Central memory CD8-positive, alpha-beta T cell (primary cell): ENCODE data around the gene GRIK5.

ENCODE experiments used
- ATAC-seq: fragments of 150-1000 bp; cut with Tn5 transposase; replicated peaks from 2 replicates; pipeline ENCODE4 v1.10.0; 2022; ENCODE audit warnings: mild to moderate bottlenecking, moderate FRiP score, moderate number of reproducible peaks; ENCODE audit not compliant: poor library complexity, severe bottlenecking; ENCODE audit errors: extremely low read depth
- DNase-seq, 2 donors: peaks; one replicate each; pipeline ENCODE4 v3.0.0; 2021; ENCODE audit warnings: low spot score in 2 of 2
- H3K27ac Mint-ChIP-seq: one replicate; pipeline ENCODE4 v1.8.0; 2022; ENCODE audit warnings: low read depth, mild to moderate bottlenecking, moderate library complexity, mixed read lengths
- H3K27me3 Mint-ChIP-seq: one replicate; pipeline ENCODE4 v1.8.0; 2022; ENCODE audit warnings: mixed read lengths
- H3K36me3 Mint-ChIP-seq: one replicate; pipeline ENCODE4 v1.8.0; 2022; ENCODE audit warnings: mild to moderate bottlenecking, moderate library complexity, mixed read lengths; ENCODE audit not compliant: insufficient read depth
- H3K4me1 Mint-ChIP-seq: one replicate; pipeline ENCODE4 v1.8.0; 2022; ENCODE audit warnings: mixed read lengths
- H3K4me3 Mint-ChIP-seq: one replicate; pipeline ENCODE4 v1.8.0; 2022; ENCODE audit warnings: mild to moderate bottlenecking, moderate library complexity, mixed read lengths
- H3K9me3 Mint-ChIP-seq: one replicate; pipeline ENCODE4 v1.8.0; 2022; ENCODE audit warnings: mixed read lengths

The GRIK5 gene

DNA sequence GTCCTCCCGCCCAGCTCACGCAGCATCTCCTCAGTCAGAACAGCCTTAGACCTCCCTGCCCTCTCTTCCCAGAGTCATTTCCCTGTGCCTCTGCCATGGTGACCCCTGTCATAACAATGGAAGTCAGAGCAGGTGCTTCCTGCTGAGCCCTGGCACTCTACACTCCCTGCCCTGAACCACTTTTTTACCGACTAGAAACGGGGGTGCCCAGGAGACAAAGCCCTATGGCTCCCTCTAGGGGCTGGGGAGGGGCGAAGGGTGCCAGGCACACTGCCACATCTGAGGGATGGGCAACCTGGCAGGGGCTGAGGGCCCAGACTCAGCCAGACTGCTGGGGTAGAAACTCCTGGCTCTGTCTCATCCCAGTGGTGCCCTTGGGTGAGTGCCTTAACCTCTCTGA lies 22.3 kb upstream of the GRIK5 start:
- Mint-ChIP-seq H3K4me3 (no peak overlapping the region), H3K27ac (peak overlapping the region; percentile 29), H3K4me1 (peaks cover 20% of the 10 kb centered on the region), H3K36me3 (peaks cover 17% of the 10 kb centered on the region), H3K9me3 (no peaks in the 10 kb centered on the region), H3K27me3 (no peaks in the 10 kb centered on the region)
- DNase-seq (no peak), ATAC-seq (peak; percentile 49)

GRCh38 chr19:42091742-42092141 lies 21.7 kb upstream of the GRIK5 start:
- H3K27me3 Mint-ChIP-seq = no peaks in the 10 kb centered on the region
- peaks cover 20% of the 10 kb centered on the region for H3K4me1 Mint-ChIP-seq
- H3K36me3 Mint-ChIP-seq = peaks cover 12% of the 10 kb centered on the region
- H3K27ac Mint-ChIP-seq = no peak overlapping the region
- ATAC-seq = no peak
- H3K4me3 Mint-ChIP-seq = no peak overlapping the region
- no peak for DNase-seq
- no peaks in the 10 kb centered on the region for H3K9me3 Mint-ChIP-seq

DNA sequence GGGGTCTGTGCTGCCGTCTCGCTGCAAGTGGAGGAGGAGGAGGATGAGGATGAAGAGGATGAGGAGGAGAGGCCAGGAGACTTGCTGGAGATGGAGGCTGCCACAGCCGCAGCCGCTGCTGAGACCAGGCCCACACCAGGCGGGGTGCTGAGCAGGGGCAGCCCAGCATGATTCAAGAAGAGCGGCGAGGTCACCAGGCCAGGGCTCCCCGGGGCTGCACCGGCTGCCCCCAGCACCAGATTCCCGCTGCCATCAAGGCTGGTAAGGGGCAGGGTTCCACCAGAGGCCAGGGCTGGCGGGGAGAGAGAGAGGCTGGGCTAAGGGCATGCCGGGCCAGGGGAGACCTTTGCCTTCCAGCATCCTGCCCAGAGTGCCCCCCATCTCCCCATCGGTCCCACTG lies 21.3 kb upstream of the GRIK5 start:
- H3K4me1 Mint-ChIP-seq = peaks cover 20% of the 10 kb centered on the region
- ATAC-seq = no peak
- peaks cover 10% of the 10 kb centered on the region for H3K36me3 Mint-ChIP-seq
- no peaks in the 10 kb centered on the region for H3K9me3 Mint-ChIP-seq
- no peak for DNase-seq
- peak overlapping the region; percentile 94 for H3K27ac Mint-ChIP-seq
- H3K27me3 Mint-ChIP-seq = no peaks in the 10 kb centered on the region
- H3K4me3 Mint-ChIP-seq = no peak overlapping the region

DNA sequence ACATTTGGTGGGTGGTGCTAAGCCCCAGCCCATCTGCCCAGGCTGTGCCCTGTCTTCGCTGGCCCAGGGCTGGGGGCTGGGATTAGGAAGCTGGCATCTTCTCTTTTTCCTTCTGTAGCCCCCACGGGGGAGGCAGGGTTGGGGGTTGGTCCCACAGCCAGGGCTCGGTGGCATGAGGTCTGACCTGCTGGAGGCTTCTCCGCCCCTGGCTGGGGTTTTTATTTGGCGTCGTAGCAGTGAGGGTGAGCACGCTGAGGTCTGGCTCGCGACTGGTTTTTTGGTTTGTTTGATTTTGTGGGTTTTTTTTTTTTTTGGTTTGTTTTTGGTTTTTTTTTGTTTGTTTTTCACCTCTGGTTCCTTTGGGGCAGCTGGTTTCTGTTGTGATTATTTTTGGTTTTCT lies 20.7 kb upstream of the GRIK5 start:
- no peak for DNase-seq
- Mint-ChIP-seq H3K9me3 (no peaks in the 10 kb centered on the region), H3K36me3 (peaks cover 10% of the 10 kb centered on the region), H3K27ac (peak overlapping the region; percentile 94), H3K4me1 (peaks cover 20% of the 10 kb centered on the region), H3K27me3 (no peaks in the 10 kb centered on the region), H3K4me3 (peak overlapping the region; percentile 46)
- peak; percentile 54 for ATAC-seq

DNA sequence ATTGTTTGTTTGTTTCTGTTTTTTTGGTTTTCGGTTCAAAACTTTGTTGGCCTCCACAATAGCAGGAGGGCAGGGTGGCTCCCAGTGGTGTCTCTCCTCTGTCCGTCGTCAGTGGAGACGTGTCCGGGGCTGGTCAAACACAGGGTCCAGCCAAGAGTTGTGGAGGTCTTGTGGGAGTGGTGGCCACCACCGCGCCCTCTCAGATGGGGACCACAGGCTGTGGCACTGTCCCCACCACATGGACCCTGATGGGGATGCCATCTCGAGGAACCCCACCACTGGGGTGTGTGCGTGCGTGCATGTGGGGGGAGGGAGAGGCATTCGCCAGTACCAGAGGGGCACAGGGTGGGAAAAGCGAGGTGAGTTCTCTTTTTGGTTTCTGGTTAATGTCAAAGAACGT lies 19.8 kb upstream of the GRIK5 start:
- no peak overlapping the region for H3K4me3 Mint-ChIP-seq
- H3K27ac Mint-ChIP-seq = peak overlapping the region; percentile 94
- no peaks in the 10 kb centered on the region for H3K27me3 Mint-ChIP-seq
- peaks cover 10% of the 10 kb centered on the region for H3K36me3 Mint-ChIP-seq
- no peak for DNase-seq
- H3K4me1 Mint-ChIP-seq = peaks cover 20% of the 10 kb centered on the region
- no peaks in the 10 kb centered on the region for H3K9me3 Mint-ChIP-seq
- no peak for ATAC-seq

- DNase-seq (no peak), ATAC-seq (no peak)
- H3K27me3 Mint-ChIP-seq = no peaks in the 10 kb centered on the region
- peaks cover 8% of the 10 kb centered on the region for H3K36me3 Mint-ChIP-seq
- peaks cover 20% of the 10 kb centered on the region for H3K4me1 Mint-ChIP-seq
- H3K27ac Mint-ChIP-seq = no peak overlapping the region
- no peaks in the 10 kb centered on the region for H3K9me3 Mint-ChIP-seq
- no peak overlapping the region for H3K4me3 Mint-ChIP-seq
Measured at GRCh38 chr19:42089191-42089750, 19.3 kb upstream of the GRIK5 start.

DNA sequence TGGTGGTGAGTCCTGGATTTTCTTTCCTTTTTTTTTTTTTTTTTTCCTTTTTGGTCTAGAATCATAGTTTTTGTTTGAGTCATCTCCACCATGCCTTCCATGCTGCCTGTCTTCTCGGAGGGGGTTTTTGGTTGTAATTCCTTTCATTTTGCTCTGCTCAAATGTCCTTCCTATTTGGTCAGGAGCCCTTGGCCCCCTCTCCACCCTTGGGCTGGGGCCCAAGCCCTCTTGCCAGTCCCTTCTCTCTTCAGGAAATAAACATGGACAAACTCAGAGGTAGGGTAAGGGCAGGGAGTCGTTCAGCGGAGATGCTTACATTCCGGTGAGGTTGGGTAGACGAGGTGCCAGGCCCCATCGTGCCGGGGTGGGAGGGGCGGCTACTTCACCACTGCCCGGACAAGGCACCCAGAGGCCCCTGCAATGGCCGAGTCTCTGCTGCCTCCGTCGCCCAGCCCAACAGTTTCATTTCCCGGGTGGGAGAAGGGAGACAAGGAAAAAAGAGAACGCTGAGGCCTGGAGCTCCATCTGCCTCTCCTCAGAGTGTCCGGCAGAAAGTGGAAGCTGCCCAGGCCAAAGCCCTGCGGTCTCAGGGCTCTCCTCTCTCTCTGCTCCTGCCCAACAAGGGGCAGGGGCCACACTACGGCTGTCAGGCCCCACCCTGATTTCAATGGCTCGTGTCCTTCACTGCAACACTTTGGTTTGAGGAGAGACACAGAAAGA lies 18.6 kb upstream of the GRIK5 start:
- Mint-ChIP-seq H3K4me1 (peaks cover 20% of the 10 kb centered on the region), H3K27me3 (no peaks in the 10 kb centered on the region), H3K36me3 (peaks cover 5% of the 10 kb centered on the region), H3K4me3 (no peak overlapping the region), H3K27ac (no peak overlapping the region), H3K9me3 (no peaks in the 10 kb centered on the region)
- ATAC-seq (no peak), DNase-seq (no peak)

DNA sequence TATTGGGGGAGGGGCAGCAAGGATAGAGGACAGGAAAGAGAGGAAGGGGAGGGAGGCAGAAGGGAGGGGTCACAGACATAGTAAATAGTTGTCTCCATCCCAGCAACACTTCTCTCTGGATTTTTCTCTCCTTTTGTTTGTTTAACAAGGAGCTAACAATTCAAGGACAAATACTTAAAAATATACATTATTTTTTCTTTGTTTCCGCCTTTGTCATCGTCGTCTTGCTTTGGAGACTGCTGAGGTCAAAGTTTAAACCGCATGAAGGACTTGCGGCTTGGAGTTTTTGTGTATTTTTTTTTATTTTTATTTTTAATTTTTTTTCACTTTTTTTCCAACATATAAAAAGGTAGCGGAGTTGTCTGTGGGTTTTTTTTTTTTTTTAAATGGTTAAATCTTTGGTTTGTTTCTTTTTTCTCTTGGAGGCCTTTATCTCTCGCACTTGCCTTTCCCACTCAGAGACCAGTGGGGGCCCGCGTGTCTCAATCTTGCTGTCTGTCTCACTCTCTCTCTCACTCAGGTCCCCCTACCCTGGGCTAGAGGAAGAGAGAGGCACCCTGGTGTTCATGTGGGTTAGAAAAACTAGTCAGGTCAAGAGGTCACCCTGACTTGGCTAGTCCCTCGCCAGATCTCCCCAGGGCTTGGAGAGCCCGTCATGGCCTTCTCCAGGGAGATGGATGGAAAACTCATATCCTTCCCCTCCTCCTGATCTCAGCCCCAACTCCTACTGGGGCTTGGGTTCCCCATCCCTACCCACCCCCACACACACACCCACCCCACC lies 17.0 kb upstream of the GRIK5 start:
- Mint-ChIP-seq H3K27ac (no peak overlapping the region), H3K9me3 (no peaks in the 10 kb centered on the region)
- ATAC-seq = no peak

DNA sequence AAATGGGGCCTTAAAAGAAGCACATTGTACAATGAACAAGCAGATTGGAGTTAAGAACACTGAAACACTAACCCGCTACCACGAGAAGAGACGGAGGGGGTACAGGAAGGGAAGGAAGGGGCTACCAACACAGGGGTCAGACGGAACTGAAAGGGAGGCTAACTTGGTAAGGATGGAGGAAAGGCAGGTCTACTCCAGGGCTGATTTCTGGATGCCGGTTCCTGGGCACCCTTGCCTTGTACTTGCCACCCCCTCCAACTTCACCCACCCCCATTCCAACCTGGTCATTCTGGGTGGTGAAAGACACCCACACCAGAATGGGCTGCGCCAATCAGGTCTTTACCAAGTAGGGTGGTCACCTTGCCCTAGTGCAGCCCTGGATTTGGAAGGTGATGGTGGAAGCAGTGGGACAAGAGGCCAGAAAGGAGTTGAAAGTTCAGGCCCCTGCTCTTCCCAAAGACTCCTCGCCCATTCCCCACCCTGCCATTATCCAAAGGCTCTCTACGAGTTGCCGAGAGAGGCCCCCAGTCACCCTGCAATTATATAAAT lies 16.3 kb upstream of the GRIK5 start:
- Mint-ChIP-seq H3K9me3 (no peaks in the 10 kb centered on the region), H3K27ac (peak overlapping the region; percentile 75), H3K36me3 (peaks cover 13% of the 10 kb centered on the region), H3K4me1 (peaks cover 25% of the 10 kb centered on the region), H3K27me3 (no peaks in the 10 kb centered on the region), H3K4me3 (no peak overlapping the region)
- ATAC-seq (no peak), DNase-seq (no peak)

More for the DNA sequence above, 17.0 kb upstream of the GRIK5 start:
- Mint-ChIP-seq H3K4me3 (no peak overlapping the region), H3K27me3 (no peaks in the 10 kb centered on the region), H3K4me1 (peaks cover 18% of the 10 kb centered on the region), H3K36me3 (peaks cover 8% of the 10 kb centered on the region)
- DNase-seq = no peak

DNA sequence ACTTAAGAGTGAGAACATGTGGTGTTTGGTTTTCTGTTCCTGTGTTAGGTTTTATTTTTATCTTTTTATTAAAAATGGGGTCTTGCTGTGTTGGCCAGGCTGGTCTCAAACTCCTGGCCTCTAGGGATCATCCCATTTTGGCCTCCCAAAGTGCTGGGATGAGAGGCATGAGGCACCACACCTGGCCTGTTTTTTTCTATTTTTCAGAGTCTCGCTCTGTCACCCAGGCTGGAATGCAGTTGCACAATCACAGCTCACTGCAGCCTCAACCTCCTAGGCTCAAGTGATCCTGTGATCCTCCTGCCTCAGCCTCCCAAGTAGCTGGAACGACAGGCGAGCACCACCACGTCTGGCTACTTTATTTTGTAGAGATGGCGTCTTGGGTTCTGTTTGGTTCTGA lies 13.5 kb upstream of the GRIK5 start:
- no peaks in the 10 kb centered on the region for H3K9me3 Mint-ChIP-seq
- peaks cover 14% of the 10 kb centered on the region for H3K4me1 Mint-ChIP-seq
- no peak overlapping the region for H3K27ac Mint-ChIP-seq
- DNase-seq (no peak), ATAC-seq (no peak)
- H3K4me3 Mint-ChIP-seq = no peak overlapping the region
- no peaks in the 10 kb centered on the region for H3K27me3 Mint-ChIP-seq
- peaks cover 19% of the 10 kb centered on the region for H3K36me3 Mint-ChIP-seq

- ATAC-seq (peak; percentile 28), DNase-seq (no peak)
- Mint-ChIP-seq H3K27ac (no peak overlapping the region), H3K27me3 (no peaks in the 10 kb centered on the region), H3K36me3 (peaks cover 19% of the 10 kb centered on the region), H3K9me3 (no peaks in the 10 kb centered on the region), H3K4me1 (peaks cover 32% of the 10 kb centered on the region), H3K4me3 (no peak overlapping the region)
Measured at GRCh38 chr19:42081584-42082203, 11.7 kb upstream of the GRIK5 start.

GRCh38 chr19:42080764-42081375 lies 10.9 kb upstream of the GRIK5 start:
- no peak for DNase-seq
- no peak overlapping the region for H3K27ac Mint-ChIP-seq
- H3K27me3 Mint-ChIP-seq = no peaks in the 10 kb centered on the region
- H3K36me3 Mint-ChIP-seq = peaks cover 21% of the 10 kb centered on the region
- no peaks in the 10 kb centered on the region for H3K9me3 Mint-ChIP-seq
- no peak for ATAC-seq
- H3K4me1 Mint-ChIP-seq = peaks cover 39% of the 10 kb centered on the region
- H3K4me3 Mint-ChIP-seq = no peak overlapping the region
